Left lung (tissue), 10 donors: Measurements from ENCODE around the gene UGT3A1. TPM values are rescaled to one million over a fixed set of nuclear protein-coding genes. Genes with fewer than 3 reads are reported as not detected.
A peak's percentile ranks its signal among the peaks of the same experiment; 100 is the strongest.

Experiments
- ATAC-seq: fragments of 200-7000 bp; cut with Tn5 transposase; one replicate; pipeline ENCODE4 v1.9.1; 2020; ENCODE audit warnings: moderate library complexity
- DNase-seq, 4 donors: peaks; one replicate each; pipeline ENCODE4 v3.0.0-alpha.2; 2013 to 2020
- H3K27ac ChIP-seq, 2 donors: fragments of 200-600 bp; sonication (generic) in 1 of 2; one replicate each; pipeline versions ENCODE4 v1.5.0 to v1.8.0; 2020 to 2021
- H3K27me3 ChIP-seq, 2 donors: fragments of 200-600 bp; sonication (generic) in 1 of 2; one replicate each; pipeline versions ENCODE4 v1.5.0 to v1.8.0; 2020 to 2021
- H3K36me3 ChIP-seq, 2 donors: fragments of 200-600 bp; sonication (generic) in 1 of 2; one replicate each; pipeline versions ENCODE4 v1.5.0 to v1.8.0; 2020 to 2021
- H3K4me1 ChIP-seq, 2 donors: fragments of 200-600 bp; one replicate each; pipeline ENCODE4 v1.8.0; 2021
- H3K4me3 ChIP-seq, 2 donors: fragments of 200-600 bp; sonication (generic) in 1 of 2; one replicate each; pipeline versions ENCODE4 v1.5.0 to v1.8.0; 2020 to 2021; ENCODE audit warnings: mild to moderate bottlenecking in 1 of 2
- H3K9me3 ChIP-seq, 2 donors: fragments of 200-600 bp; sonication (generic) in 1 of 2; one replicate each; pipeline versions ENCODE4 v1.5.0 to v1.8.0; 2020 to 2021
- intact Hi-C, 2 donors: fragments of 100-400 bp; cut with DNase I; formaldehyde crosslinking; loops; one replicate each; pipeline versions ENCODE4 v1.11.2 to v1.14.2; 2022
- polyA plus RNA-seq, 6 donors: library from polyadenylated mRNA; unstranded; fragments of 120-200 nt; gene quantifications; one replicate each; pipeline ENCODE4 v1.2.1, GENCODE V29; 2013; ENCODE audit not compliant: insufficient read length in 6 of 6
- total RNA-seq, 2 donors: library from RNA; stranded (reverse); fragmentation: NEBNext Ultra II Directional; extraction: Animal tissue kit (Norgen Biotek cat#: 25700); gene quantifications; one replicate each; pipeline ENCODE4 v1.2.1, GENCODE V29; 2021
- TF ChIP-seq, protein P1 (sequence below), 2 donors: fragments of 200-600 bp; sonication (generic) in 1 of 2; IDR thresholded peaks; one replicate each; pipeline versions ENCODE4 v1.5.0 to v1.8.0; 2021; ENCODE audit warnings: antibody characterized with exemption in 2 of 2
- donor health status: DM: no; HTN: yes; CAD: no.
- donor health status: DM: no; HTN: no; CAD: no.

Gene UGT3A1
- total and polyA plus RNA-seq, 8 donors, result 0.10 to 0.77 (median 0.28) TPM; not detected in 2

DNA sequence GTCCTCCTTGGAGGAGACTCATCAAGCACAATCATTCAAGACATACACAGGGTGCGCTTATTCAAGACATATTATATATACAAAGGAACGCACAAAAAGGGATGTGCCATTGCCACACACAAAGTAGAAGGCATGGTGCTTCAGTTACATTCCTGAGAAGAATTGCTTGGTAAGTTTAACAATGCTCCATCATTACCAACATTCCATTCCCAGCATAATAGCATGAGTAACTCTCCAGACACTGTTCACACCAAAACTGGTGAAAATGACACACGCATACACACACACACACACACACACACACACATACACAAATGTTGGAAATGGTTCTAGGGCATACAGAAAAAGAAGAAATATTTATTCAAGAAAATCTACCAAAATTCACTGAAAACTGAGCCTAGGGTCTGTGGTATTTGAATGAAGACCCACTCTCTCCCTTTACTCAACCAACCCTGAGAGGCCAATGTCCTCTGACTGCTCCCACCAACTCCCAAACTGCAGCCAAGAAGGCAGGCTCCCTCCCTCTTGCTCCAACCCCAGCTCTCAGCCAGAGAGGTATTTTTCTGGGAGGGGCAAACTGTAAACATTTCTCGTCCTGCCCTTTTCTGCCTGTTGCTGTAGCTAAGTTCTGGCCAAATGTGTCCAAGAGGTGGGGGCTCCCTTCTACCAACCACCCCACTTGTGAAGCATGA is 19.9 kb downstream of the UGT3A1 start:
- ATAC-seq (no peak), DNase-seq (no peak)
- Histone ChIP-seq H3K36me3 (no peaks in the 10 kb centered on the region), H3K27me3 (no peaks in the 10 kb centered on the region), H3K9me3 (peaks cover 0 to 5% of the 10 kb centered on the region in 2 donors), H3K4me3 (no peak overlapping the region), H3K27ac (no peak overlapping the region), H3K4me1 (no peaks in the 10 kb centered on the region)
- intact Hi-C loops, result no loop called here
- TF ChIP-seq, protein P1, sequence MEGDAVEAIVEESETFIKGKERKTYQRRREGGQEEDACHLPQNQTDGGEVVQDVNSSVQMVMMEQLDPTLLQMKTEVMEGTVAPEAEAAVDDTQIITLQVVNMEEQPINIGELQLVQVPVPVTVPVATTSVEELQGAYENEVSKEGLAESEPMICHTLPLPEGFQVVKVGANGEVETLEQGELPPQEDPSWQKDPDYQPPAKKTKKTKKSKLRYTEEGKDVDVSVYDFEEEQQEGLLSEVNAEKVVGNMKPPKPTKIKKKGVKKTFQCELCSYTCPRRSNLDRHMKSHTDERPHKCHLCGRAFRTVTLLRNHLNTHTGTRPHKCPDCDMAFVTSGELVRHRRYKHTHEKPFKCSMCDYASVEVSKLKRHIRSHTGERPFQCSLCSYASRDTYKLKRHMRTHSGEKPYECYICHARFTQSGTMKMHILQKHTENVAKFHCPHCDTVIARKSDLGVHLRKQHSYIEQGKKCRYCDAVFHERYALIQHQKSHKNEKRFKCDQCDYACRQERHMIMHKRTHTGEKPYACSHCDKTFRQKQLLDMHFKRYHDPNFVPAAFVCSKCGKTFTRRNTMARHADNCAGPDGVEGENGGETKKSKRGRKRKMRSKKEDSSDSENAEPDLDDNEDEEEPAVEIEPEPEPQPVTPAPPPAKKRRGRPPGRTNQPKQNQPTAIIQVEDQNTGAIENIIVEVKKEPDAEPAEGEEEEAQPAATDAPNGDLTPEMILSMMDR (IDR thresholded peaks at IDR 0.05), result no peak

DNA sequence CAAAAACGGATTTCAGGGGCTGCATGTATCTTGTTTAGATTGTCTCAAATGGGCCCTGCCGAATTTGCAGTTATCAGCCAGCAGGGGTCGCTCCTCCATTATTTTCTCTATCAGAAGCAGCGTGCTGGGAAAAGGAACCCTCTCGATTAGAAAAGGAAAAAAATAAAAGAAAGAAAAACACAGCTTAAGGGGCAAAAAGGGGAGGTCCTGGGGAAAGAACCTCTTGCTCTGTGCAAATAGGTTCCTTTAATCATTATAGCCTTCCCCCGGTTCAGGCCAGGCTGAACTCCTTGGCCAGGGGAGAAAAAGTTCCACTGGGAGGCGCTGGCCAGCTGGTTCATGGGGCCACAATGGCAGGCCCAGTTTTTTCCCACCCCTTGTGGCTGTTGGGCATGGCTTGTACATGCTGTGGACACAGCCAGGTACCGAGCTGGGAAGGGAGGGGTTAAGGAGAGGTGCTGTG is 27.8 kb downstream of the UGT3A1 start:
- H3K36me3 ChIP-seq, result no peaks in the 10 kb centered on the region
- no peaks in the 10 kb centered on the region for H3K4me1 ChIP-seq
- intact Hi-C loops, result no loop called here
- H3K9me3 ChIP-seq, result peaks cover 0 to 9% of the 10 kb centered on the region in 2 donors
- H3K27me3 ChIP-seq, result no peaks in the 10 kb centered on the region
- ATAC-seq (no peak), DNase-seq (no peak)
- no peak overlapping the region for H3K27ac ChIP-seq
- H3K4me3 ChIP-seq, result no peak overlapping the region
- TF ChIP-seq, protein P1 (IDR thresholded peaks at IDR 0.05), result no peak

DNA sequence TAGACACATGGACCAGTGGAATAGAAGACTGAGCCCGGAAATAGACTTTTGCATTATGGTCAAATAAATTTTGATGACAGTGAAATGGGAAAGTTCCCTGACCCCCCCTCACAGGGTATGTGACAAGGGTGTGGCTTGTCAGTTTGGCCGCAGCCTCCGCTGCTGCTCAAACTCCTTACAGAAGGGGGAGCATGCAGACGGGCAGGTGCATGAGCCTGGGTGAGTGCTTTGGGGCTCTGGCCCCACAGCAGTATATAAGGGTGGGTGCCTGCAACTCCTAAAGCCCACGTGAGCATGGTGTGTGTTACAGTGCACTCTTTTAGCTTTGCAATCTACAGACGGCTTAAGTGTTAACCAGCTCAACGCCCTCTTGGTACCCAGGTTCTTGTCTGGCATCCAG is 30.9 kb downstream of the UGT3A1 start:
- no peaks in the 10 kb centered on the region for H3K4me1 ChIP-seq
- DNase-seq (peak in 1 of 4 donors; percentile 32), ATAC-seq (no peak)
- H3K4me3 ChIP-seq, result no peak overlapping the region
- H3K36me3 ChIP-seq, result no peaks in the 10 kb centered on the region
- no peaks in the 10 kb centered on the region for H3K27me3 ChIP-seq
- TF ChIP-seq, protein P1 (IDR thresholded peaks at IDR 0.05), result no peak
- H3K27ac ChIP-seq, result no peak overlapping the region
- intact Hi-C loops, result no loop called here
- peaks cover 0 to 10% of the 10 kb centered on the region in 2 donors for H3K9me3 ChIP-seq

DNA sequence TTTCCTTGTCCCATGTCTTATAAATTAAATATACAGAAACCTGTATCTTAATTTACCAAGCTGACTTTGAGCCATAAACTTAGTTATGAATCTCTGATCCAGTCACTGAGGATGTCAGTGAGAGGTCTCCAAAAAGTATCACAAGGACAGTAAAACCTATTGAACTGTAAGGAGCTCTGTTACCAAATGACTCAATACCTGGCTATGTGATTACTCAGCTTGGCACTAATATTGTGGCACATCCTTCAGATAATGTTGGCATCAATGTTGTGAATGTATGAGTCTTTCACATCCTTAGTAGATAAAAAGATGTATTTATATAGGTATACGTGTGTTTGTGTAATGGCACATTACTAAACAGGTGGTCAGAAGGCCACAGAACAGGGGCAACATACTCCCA is 34.8 kb downstream of the UGT3A1 start:
- TF ChIP-seq, protein P1 (IDR thresholded peaks at IDR 0.05), result no peak
- H3K27ac ChIP-seq, result no peak overlapping the region
- intact Hi-C loops, result no loop called here
- no peaks in the 10 kb centered on the region for H3K4me1 ChIP-seq
- no peaks in the 10 kb centered on the region for H3K36me3 ChIP-seq
- H3K27me3 ChIP-seq, result peaks cover 0 to 16% of the 10 kb centered on the region in 2 donors
- ATAC-seq (no peak), DNase-seq (no peak)
- peaks cover 0 to 4% of the 10 kb centered on the region in 2 donors for H3K9me3 ChIP-seq
- no peak overlapping the region for H3K4me3 ChIP-seq

DNA sequence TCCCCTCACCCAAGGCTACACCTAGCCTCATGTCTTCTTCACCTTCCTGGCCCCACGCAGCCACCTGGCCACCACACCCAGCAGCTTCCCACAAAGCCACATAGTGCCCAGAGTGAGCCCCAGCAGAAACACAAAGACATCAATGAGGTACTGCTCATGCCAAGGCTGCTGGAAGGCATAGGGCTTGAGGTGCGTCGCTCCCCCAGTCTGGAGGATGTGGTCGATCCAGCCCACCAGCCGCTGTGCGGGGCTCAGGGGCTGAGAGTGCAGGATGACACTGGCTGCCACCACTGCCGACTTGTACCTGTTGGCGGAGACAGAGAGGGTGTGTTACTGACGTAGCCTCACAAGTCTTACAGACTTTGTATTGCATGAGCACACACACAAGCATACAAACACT is 37.0 kb downstream of the UGT3A1 start:
- peaks cover 0 to 4% of the 10 kb centered on the region in 2 donors for H3K9me3 ChIP-seq
- H3K4me3 ChIP-seq, result no peak overlapping the region
- peaks cover 0 to 16% of the 10 kb centered on the region in 2 donors for H3K27me3 ChIP-seq
- no peak overlapping the region for H3K27ac ChIP-seq
- TF ChIP-seq, protein P1 (IDR thresholded peaks at IDR 0.05), result no peak
- ATAC-seq, result no peak
- peak in 1 of 4 donors; percentile 68 for DNase-seq
- intact Hi-C loops, result no loop called here
- no peaks in the 10 kb centered on the region for H3K4me1 ChIP-seq
- H3K36me3 ChIP-seq, result no peaks in the 10 kb centered on the region
